HFFc6 (cell line): ENCODE data around the gene ZNF700. TPM values are rescaled to one million over a fixed set of nuclear protein-coding genes. Genes with fewer than 3 reads are reported as not detected.
"Not testable (repeated sequence)": the region's sequence is repeated elsewhere in the genome, so short reads cannot be mapped to it uniquely, and the experiment has no call there.

Experiments
- DNase-seq: peaks from one replicate; pipeline ENCODE4 v3.0.0-alpha.2; 2018
- H3K27ac Mint-ChIP-seq: 2 replicates; pipeline ENCODE4 v1.8.0; 2020; ENCODE audit warnings: mild to moderate bottlenecking, mixed read lengths
- H3K27me3 Mint-ChIP-seq: 2 replicates; pipeline ENCODE4 v1.8.0; 2021; ENCODE audit warnings: mild to moderate bottlenecking, moderate library complexity, mixed read lengths; ENCODE audit not compliant: insufficient read depth
- H3K36me3 Mint-ChIP-seq: 2 replicates; pipeline ENCODE4 v1.8.0; 2021; ENCODE audit warnings: low read depth, mixed read lengths
- H3K4me1 Mint-ChIP-seq: 2 replicates; pipeline ENCODE4 v1.8.0; 2020; ENCODE audit warnings: low read depth, mixed read lengths
- H3K4me3 Mint-ChIP-seq: 2 replicates; pipeline ENCODE4 v1.8.0; 2020; ENCODE audit warnings: mild to moderate bottlenecking, moderate library complexity, mixed read lengths
- H3K9me3 Mint-ChIP-seq: 2 replicates; pipeline ENCODE4 v1.8.0; 2020; ENCODE audit warnings: mild to moderate bottlenecking, mixed read lengths
- total RNA-seq, 6 experiments: library from RNA; stranded (reverse); fragmentation: NEBNext Ultra II Directional; extraction: Animal tissue kit (Norgen Biotek cat#: 25700); gene quantifications; 2 replicates in 1 of 6; 3 replicates in 5 of 6; pipeline ENCODE4 v1.2.3, GENCODE V29; 2021
- TF ChIP-seq, protein P1 (sequence below): fragments of 200-600 bp; sonication (generic); IDR thresholded peaks from 2 replicates; pipeline ENCODE4 v1.5.0; 2021; ENCODE audit warnings: antibody characterized with exemption, mild to moderate bottlenecking

ZNF700 gene
- total RNA-seq, 6 experiments from 2014 or later, result 4.6 to 6.0 (median 5.2) TPM

DNA sequence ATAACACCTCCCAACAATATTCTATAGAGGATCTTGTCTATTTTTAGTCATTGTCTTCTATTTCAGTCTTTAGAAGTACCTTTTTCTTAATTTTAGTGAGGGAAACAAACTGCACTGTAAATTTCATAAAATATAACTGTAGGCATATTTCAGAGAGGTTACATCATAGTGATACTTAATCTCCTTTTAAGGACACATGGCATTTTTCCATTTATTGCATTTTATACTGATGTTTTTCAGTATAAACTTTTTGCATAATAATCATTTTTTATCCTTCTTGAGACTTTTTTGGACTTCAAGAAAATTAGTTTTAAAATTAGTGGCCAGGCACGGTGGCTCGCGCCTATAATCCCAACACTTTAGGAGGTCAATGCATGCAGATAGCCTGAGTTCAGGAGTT, 6.6 kb downstream of the ZNF700 start:
- Mint-ChIP-seq H3K27me3 (no peaks in the 10 kb centered on the region), H3K36me3 (peaks cover 40% of the 10 kb centered on the region), H3K4me3 (no peak overlapping the region), H3K9me3 (peaks cover 26% of the 10 kb centered on the region), H3K4me1 (peaks cover 11% of the 10 kb centered on the region), H3K27ac (no peak overlapping the region)
- DNase-seq, result no peak
- TF ChIP-seq, protein P1, sequence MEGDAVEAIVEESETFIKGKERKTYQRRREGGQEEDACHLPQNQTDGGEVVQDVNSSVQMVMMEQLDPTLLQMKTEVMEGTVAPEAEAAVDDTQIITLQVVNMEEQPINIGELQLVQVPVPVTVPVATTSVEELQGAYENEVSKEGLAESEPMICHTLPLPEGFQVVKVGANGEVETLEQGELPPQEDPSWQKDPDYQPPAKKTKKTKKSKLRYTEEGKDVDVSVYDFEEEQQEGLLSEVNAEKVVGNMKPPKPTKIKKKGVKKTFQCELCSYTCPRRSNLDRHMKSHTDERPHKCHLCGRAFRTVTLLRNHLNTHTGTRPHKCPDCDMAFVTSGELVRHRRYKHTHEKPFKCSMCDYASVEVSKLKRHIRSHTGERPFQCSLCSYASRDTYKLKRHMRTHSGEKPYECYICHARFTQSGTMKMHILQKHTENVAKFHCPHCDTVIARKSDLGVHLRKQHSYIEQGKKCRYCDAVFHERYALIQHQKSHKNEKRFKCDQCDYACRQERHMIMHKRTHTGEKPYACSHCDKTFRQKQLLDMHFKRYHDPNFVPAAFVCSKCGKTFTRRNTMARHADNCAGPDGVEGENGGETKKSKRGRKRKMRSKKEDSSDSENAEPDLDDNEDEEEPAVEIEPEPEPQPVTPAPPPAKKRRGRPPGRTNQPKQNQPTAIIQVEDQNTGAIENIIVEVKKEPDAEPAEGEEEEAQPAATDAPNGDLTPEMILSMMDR, result no peak

DNA sequence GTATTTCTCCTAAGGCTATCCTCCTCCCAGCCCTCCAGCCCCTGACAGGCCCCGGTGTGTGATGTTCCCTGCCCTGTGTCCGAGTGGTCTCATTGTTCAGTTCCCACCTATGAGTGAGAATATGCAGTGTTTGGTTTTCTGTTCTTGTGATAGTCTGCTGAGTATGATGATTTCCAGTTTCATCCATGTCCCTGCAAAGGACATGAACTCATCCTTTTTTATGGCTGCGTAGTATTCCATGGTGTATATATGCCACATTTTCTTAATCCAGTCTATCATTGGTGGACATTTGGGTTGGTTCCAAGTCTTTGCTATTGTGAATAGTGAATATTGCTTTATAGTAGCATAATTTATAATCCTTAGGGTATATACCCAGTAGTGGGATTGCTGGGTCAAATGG, 10.9 kb downstream of the ZNF700 start:
- DNase-seq, H3K27ac Mint-ChIP-seq, H3K4me3 Mint-ChIP-seq, H3K4me1 Mint-ChIP-seq, H3K27me3 Mint-ChIP-seq: not testable (repeated sequence)
- H3K9me3 Mint-ChIP-seq, result peaks cover 62% of the 10 kb centered on the region
- H3K36me3 Mint-ChIP-seq, result peaks cover 58% of the 10 kb centered on the region

- Mint-ChIP-seq H3K36me3 (peaks cover 76% of the 10 kb centered on the region), H3K9me3 (peaks cover 78% of the 10 kb centered on the region)
- H3K4me3 Mint-ChIP-seq, DNase-seq, H3K27me3 Mint-ChIP-seq, H3K27ac Mint-ChIP-seq, H3K4me1 Mint-ChIP-seq: not testable (repeated sequence)
These were observed 13.5 kb downstream of the ZNF700 start for GRCh38 chr19:11938383-11938782.

- Mint-ChIP-seq H3K36me3 (peaks cover 88% of the 10 kb centered on the region), H3K9me3 (peaks cover 89% of the 10 kb centered on the region)
- DNase-seq, H3K27ac Mint-ChIP-seq, H3K27me3 Mint-ChIP-seq, H3K4me3 Mint-ChIP-seq, H3K4me1 Mint-ChIP-seq: not testable (repeated sequence)
These were observed 16.5 kb downstream of the ZNF700 start for GRCh38 chr19:11941361-11941887.

- no peak for DNase-seq
- H3K4me3 Mint-ChIP-seq, result no peak overlapping the region
- no peak overlapping the region for H3K27ac Mint-ChIP-seq
- TF ChIP-seq, protein P1, result no peak
- H3K36me3 Mint-ChIP-seq, result peaks cover 88% of the 10 kb centered on the region
- no peaks in the 10 kb centered on the region for H3K4me1 Mint-ChIP-seq
- H3K27me3 Mint-ChIP-seq, result no peaks in the 10 kb centered on the region; the same call in 1 of the 2 replicates
- H3K9me3 Mint-ChIP-seq, result peaks cover 89% of the 10 kb centered on the region
These were observed 17.3 kb downstream of the ZNF700 start for GRCh38 chr19:11942008-11942842.

GRCh38 chr19:11942843-11943108, 17.9 kb downstream of the ZNF700 start:
- Mint-ChIP-seq H3K4me3 (no peak overlapping the region), H3K4me1 (no peaks in the 10 kb centered on the region), H3K9me3 (peaks cover 91% of the 10 kb centered on the region), H3K36me3 (peaks cover 89% of the 10 kb centered on the region), H3K27me3 (no peaks in the 10 kb centered on the region; the same call in 1 of the 2 replicates), H3K27ac (no peak overlapping the region)
- TF ChIP-seq, protein P1, result no peak
- no peak for DNase-seq

- no peak overlapping the region for H3K4me3 Mint-ChIP-seq
- no peak overlapping the region for H3K27ac Mint-ChIP-seq
- peaks cover 96% of the 10 kb centered on the region for H3K9me3 Mint-ChIP-seq
- no peaks in the 10 kb centered on the region for H3K4me1 Mint-ChIP-seq
- peaks cover 96% of the 10 kb centered on the region for H3K36me3 Mint-ChIP-seq
- no peak for DNase-seq
- no peaks in the 10 kb centered on the region; the same call in 1 of the 2 replicates for H3K27me3 Mint-ChIP-seq
- TF ChIP-seq, protein P1, result no peak
These were observed 19.7 kb downstream of the ZNF700 start for GRCh38 chr19:11944656-11945055.
